Panc1 (cell line): ENCODE results near the gene ENPP3. TPM values are rescaled to one million over a fixed set of nuclear protein-coding genes. Genes with fewer than 3 reads are reported as not detected.

ENCODE experiments used
- ATAC-seq: fragments of 200-7000 bp; cut with Tn5 transposase; 2 replicates; pipeline ENCODE4 v1.9.1; 2020; ENCODE audit warnings: mild to moderate bottlenecking, moderate library complexity
- BruUV-seq: library from RNA; stranded (reverse); fragments of 400-500 nt; replicated peaks from 2 replicates; lab custom pipeline; 2021; lab: Mats Ljungman, UMichigan
- CTCF ChIA-PET: fragments of 300-600 bp; sonication (Branson Sonifier 250); formaldehyde crosslinking; loops from one replicate; lab custom pipeline; 2022; ENCODE audit warnings: antibody characterized with exemption; lab: Charles Lee
- POLR2A ChIA-PET: fragments of 300-600 bp; sonication (Branson Sonifier 250); formaldehyde crosslinking; loops from one replicate; lab custom pipeline; 2022; ENCODE audit warnings: antibody characterized with exemption; lab: Charles Lee
- DNase-seq: peaks from one replicate; pipeline ENCODE4 v3.0.0-alpha.2; 2010; ENCODE audit warnings: low read depth, low spot score
- H3K27ac ChIP-seq: 2 replicates; pipeline ENCODE4 v1.5.1; 2011; ENCODE audit warnings: mild to moderate bottlenecking, low read length, inconsistent platforms
- H3K27me3 ChIP-seq: fragments of 200-500 bp; sonication (Bioruptor generic); 2 replicates; pipeline ENCODE4 v1.6.0; 2014; ENCODE audit warnings: low read length, inconsistent platforms; ENCODE audit not compliant: control insufficient read depth, insufficient read depth
- H3K36me3 ChIP-seq: fragments of 200-500 bp; sonication (Bioruptor generic); 2 replicates; pipeline ENCODE4 v1.5.1; 2014; ENCODE audit warnings: inconsistent platforms, mild to moderate bottlenecking, low read length, moderate library complexity; ENCODE audit not compliant: control insufficient read depth, insufficient read depth
- H3K4me1 ChIP-seq: 2 replicates; pipeline ENCODE4 v1.5.1; 2011; ENCODE audit warnings: inconsistent platforms, mild to moderate bottlenecking, low read length, moderate library complexity; ENCODE audit not compliant: control insufficient read depth, insufficient read depth
- H3K4me3 ChIP-seq, 2 experiments: 2 replicates each; pipeline ENCODE4 v1.5.1; 2011 to 2012; ENCODE audit warnings: low read depth in 2 of 2, low read length in 2 of 2, mild to moderate bottlenecking in 2 of 2, inconsistent platforms in 1 of 2, moderate library complexity in 1 of 2
- H3K9me3 ChIP-seq: fragments of 200-500 bp; sonication (Bioruptor generic); 2 replicates; pipeline ENCODE4 v1.5.1; 2014; ENCODE audit warnings: low read depth, mild to moderate bottlenecking, inconsistent platforms, low read length, moderate library complexity; ENCODE audit not compliant: control insufficient read depth, insufficient read depth
- POLR2AphosphoS5 ChIP-seq: IDR thresholded peaks from 2 replicates; pipeline ENCODE4 v1.6.1; 2012; ENCODE audit warnings: mild to moderate bottlenecking, low read depth, low read length, moderate library complexity
- REST ChIP-seq, 2 experiments: IDR thresholded peaks; 2 replicates each; pipeline ENCODE4 v1.6.1; 2011 to 2012; ENCODE audit warnings: low read depth in 2 of 2, control low read depth in 1 of 2, low read length in 1 of 2, mild to moderate bottlenecking in 1 of 2, moderate library complexity in 1 of 2; ENCODE audit not compliant: insufficient read depth in 1 of 2
- SIN3A ChIP-seq: IDR thresholded peaks from 2 replicates; pipeline ENCODE4 v1.6.1; 2012; ENCODE audit warnings: low read depth, mild to moderate bottlenecking, low read length, moderate library complexity, borderline replicate concordance; ENCODE audit not compliant: insufficient read depth
- TCF7L2 ChIP-seq: IDR thresholded peaks from 2 replicates; pipeline ENCODE4 v1.6.1; 2011; ENCODE audit warnings: mild to moderate bottlenecking, low read depth, low read length, inconsistent platforms
- in situ Hi-C: cut with HindIII; loops from 2 replicates; pipeline ENCODE4 v1.10.0; 2016; ENCODE audit warnings: low sequenced_read_pairs, low pct_unique_long_range_greater_than_20kb
- intact Hi-C: fragments of 100-400 bp; cut with micrococcal nuclease; formaldehyde crosslinking; loops from one replicate; pipeline ENCODE4 v1.10.0; 2022; ENCODE audit not compliant: unreplicated experiment
- total RNA-seq: library from RNA; stranded (reverse); gene quantifications from one replicate; pipeline ENCODE4 v1.2.1, GENCODE V29; 2021; ENCODE audit not compliant: unreplicated experiment
- TF ChIP-seq, protein P1 (sequence below): fragments of 450-650 bp; IDR thresholded peaks from 2 replicates; pipeline ENCODE4 v1.5.1; 2017; ENCODE audit warnings: mild to moderate bottlenecking

ENPP3 gene
- total RNA-seq, 1 experiment from 2014 or later, result not detected

- DNase-seq (no peak), ATAC-seq (no peak)
- intact Hi-C loops (no loop called here), in situ Hi-C loops (no loop called here)
- Histone ChIP-seq H3K9me3 (no peaks in the 10 kb centered on the region), H3K27me3 (no peaks in the 10 kb centered on the region), H3K27ac (no peak overlapping the region), H3K36me3 (no peaks in the 10 kb centered on the region), H3K4me1 (no peaks in the 10 kb centered on the region; the same call in 1 of the 2 replicates), H3K4me3 (no peak overlapping the region)
- BruUV-seq, result no TSS peak
- no peak for TF ChIP-seq REST (IDR thresholded peaks at IDR 0.05; ENCODE audit: insufficient read depth in 1 of 2, low read depth in 2 of 2, low read length in 1 of 2)
- no peak for TF ChIP-seq SIN3A
- TF ChIP-seq, protein P1, sequence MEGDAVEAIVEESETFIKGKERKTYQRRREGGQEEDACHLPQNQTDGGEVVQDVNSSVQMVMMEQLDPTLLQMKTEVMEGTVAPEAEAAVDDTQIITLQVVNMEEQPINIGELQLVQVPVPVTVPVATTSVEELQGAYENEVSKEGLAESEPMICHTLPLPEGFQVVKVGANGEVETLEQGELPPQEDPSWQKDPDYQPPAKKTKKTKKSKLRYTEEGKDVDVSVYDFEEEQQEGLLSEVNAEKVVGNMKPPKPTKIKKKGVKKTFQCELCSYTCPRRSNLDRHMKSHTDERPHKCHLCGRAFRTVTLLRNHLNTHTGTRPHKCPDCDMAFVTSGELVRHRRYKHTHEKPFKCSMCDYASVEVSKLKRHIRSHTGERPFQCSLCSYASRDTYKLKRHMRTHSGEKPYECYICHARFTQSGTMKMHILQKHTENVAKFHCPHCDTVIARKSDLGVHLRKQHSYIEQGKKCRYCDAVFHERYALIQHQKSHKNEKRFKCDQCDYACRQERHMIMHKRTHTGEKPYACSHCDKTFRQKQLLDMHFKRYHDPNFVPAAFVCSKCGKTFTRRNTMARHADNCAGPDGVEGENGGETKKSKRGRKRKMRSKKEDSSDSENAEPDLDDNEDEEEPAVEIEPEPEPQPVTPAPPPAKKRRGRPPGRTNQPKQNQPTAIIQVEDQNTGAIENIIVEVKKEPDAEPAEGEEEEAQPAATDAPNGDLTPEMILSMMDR, result no peak
- TF ChIP-seq POLR2AphosphoS5, result no peak
- TF ChIP-seq TCF7L2, result no peak
- POLR2A ChIA-PET, result no interaction called here
- CTCF ChIA-PET, result no interaction called here
Observed at GRCh38 chr6:131654326-131654725, 17.2 kb downstream of the ENPP3 start.

DNA sequence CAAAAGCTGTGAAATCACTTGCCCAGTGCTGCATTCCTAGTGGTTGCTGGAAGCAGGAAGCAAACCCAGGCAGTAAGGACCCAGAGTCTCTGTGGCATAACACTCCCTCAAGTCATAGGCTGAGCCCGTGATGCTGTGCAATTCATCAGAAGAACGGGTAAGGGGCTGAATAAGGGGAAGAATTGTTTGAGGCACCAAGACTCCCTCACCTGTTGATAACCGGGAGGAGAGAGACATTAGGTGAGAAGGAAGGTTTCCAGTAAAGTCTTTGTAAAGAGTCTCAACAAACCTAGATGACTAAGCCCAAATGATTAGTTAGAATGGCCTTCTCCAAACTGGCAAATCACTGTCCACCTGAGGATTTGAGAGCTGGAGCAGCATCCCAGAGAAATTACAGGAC, 18.3 kb downstream of the ENPP3 start:
- Histone ChIP-seq H3K9me3 (no peaks in the 10 kb centered on the region), H3K4me1 (no peaks in the 10 kb centered on the region; the same call in 1 of the 2 replicates), H3K27ac (no peak overlapping the region), H3K4me3 (no peak overlapping the region), H3K36me3 (no peaks in the 10 kb centered on the region), H3K27me3 (no peaks in the 10 kb centered on the region)
- intact Hi-C loops (no loop called here), in situ Hi-C loops (no loop called here)
- ChIA-PET POLR2A (no interaction called here), CTCF (no interaction called here)
- DNase-seq (no peak), ATAC-seq (no peak)
- TF ChIP-seq REST (IDR thresholded peaks at IDR 0.05; ENCODE audit: insufficient read depth in 1 of 2, low read depth in 2 of 2, low read length in 1 of 2) (no peak), TCF7L2 (no peak), POLR2AphosphoS5 (no peak), SIN3A (no peak)
- TF ChIP-seq, protein P1, result no peak
- BruUV-seq, result no TSS peak
